ENCODE data around the gene PALM3.
A peak's percentile ranks its signal among the peaks of the same experiment; 100 is the strongest.
"Not testable (repeated sequence)": the region's sequence is repeated elsewhere in the genome, so short reads cannot be mapped to it uniquely, and the experiment has no call there.

Gene PALM3

DNA sequence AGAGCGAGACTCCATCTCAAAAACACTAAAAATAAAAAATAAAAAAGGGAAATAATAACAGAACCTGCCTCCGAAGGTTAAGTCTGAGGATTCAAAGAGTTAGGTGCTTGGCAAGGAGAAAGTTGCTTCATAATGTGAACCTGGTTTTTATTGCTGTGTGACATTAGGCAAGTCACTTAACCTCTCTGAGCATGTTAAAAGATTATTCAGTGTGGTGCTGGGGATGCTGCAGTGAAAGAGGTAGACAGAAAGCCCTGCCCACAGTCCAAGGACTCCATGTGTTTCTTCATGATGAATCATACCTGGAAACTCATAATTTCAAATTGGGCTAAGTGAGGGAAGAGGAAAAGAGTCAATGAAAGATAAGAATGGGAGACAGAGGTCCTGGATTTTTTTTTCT is 27.9 kb downstream of the PALM3 start:
- Mint-ChIP-seq H3K4me1 (peaks cover 7% of the 10 kb centered on the region), H3K9me3 (no peaks in the 10 kb centered on the region), H3K27ac (no peak overlapping the region), H3K27me3 (ENCODE audit: low read depth, poor library complexity) (peaks cover 33% of the 10 kb centered on the region), H3K36me3 (ENCODE audit: low read depth) (no peaks in the 10 kb centered on the region), H3K4me3 (no peak overlapping the region)
- DNase-seq, result no peak
- TF ChIP-seq, protein P1, sequence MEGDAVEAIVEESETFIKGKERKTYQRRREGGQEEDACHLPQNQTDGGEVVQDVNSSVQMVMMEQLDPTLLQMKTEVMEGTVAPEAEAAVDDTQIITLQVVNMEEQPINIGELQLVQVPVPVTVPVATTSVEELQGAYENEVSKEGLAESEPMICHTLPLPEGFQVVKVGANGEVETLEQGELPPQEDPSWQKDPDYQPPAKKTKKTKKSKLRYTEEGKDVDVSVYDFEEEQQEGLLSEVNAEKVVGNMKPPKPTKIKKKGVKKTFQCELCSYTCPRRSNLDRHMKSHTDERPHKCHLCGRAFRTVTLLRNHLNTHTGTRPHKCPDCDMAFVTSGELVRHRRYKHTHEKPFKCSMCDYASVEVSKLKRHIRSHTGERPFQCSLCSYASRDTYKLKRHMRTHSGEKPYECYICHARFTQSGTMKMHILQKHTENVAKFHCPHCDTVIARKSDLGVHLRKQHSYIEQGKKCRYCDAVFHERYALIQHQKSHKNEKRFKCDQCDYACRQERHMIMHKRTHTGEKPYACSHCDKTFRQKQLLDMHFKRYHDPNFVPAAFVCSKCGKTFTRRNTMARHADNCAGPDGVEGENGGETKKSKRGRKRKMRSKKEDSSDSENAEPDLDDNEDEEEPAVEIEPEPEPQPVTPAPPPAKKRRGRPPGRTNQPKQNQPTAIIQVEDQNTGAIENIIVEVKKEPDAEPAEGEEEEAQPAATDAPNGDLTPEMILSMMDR (IDR thresholded peaks at IDR 0.05), result no peak

DNA sequence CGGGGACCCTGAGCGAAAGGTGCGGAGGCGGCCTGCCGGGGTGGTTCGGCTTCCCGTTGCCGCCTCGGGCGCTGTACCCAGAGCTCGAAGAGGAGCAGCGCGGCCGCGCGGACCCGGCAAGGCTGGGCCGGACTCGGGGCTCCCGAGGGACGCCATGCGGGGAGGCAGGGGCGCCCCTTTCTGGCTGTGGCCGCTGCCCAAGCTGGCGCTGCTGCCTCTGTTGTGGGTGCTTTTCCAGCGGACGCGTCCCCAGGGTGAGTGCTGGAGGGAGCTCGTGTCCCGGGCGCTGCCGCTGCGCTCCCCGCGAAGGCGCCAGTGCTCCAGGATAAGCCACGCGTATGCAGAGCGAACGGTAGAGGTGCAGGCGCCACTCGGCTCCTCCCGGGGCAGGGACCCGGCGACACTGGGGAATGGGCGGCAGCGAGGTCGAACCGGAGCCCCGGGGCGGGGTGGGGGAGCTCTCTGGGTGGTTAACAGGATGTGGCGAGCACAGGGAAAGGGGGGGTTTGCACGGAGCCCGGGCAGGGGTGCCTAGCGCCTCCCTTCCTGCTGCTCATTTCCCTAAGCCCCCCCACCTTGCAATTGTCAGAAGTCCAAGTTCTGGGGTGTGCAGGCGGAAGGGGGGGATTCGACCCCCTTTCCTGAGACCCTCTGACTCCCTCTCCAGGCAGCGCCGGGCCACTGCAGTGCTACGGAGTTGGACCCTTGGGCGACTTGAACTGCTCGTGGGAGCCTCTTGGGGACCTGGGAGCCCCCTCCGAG is 30.0 kb downstream of the PALM3 start, which contains the start of gene IL27RA:
TSS of gene IL27RA (plus strand) at position 44 of the 762 bp plus-strand sequence. CDS start at position 155, 111 bp downstream.
- no peak within 1 kb of the TSS for H3K27ac Mint-ChIP-seq

DNA sequence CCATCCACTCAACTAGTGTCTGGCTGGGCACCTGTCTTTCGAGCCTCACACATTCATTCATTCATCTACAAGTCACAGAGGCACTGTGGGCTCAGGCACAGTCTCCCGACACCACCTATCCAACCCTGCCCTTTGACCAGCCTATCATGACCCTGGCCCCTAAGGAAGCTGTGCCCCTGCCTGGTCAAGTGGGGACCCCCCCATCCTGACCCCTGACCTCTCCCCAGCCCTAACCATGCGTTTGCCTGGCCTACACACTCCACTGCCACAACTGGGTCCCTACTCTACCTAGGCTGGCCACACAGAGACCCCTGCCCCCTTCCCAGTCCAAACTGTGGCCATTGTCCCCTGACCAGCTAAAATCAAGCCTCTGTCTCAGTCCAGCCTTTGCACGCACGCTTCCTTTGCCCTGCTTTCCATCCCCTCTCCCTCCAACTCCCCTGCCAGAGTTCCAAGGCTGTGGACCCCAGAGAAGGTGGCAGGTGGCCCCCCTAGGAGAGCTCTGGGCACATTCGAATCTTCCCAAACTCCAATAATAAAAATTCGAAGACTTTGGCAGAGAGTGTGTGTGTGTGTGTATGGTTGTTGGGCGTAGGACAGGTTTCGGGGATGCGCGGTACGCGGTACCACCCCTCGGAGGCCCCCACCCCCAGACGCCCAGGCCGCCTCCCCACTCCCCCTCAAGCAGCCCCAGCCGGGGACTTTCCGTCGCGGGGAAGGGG is 30.7 kb downstream of the PALM3 start:
- DNase-seq, result no peak
- TF ChIP-seq, protein P1 (IDR thresholded peaks at IDR 0.05), result no peak
- Mint-ChIP-seq H3K4me1 (peaks cover 10% of the 10 kb centered on the region), H3K4me3 (peak overlapping the region; percentile 82), H3K27ac (no peak overlapping the region), H3K36me3 (ENCODE audit: low read depth) (no peaks in the 10 kb centered on the region), H3K27me3 (ENCODE audit: low read depth, poor library complexity) (peaks cover 34% of the 10 kb centered on the region), H3K9me3 (no peaks in the 10 kb centered on the region)

More for the DNA sequence above, 30.0 kb downstream of the PALM3 start, which contains the start of gene IL27RA:
- TF ChIP-seq, protein P1 (IDR thresholded peaks at IDR 0.05), result peak; percentile 54
- peaks cover 10% of the 10 kb centered on the region for H3K4me1 Mint-ChIP-seq
- H3K4me3 Mint-ChIP-seq, result peak within 1 kb of the TSS; percentile 82
- H3K9me3 Mint-ChIP-seq, result no peaks in the 10 kb centered on the region
- peak; percentile 69 for DNase-seq
- no peaks in the 10 kb centered on the region for H3K36me3 Mint-ChIP-seq (ENCODE audit: low read depth)
- H3K27me3 Mint-ChIP-seq (ENCODE audit: low read depth, poor library complexity), result peaks cover 34% of the 10 kb centered on the region

DNA sequence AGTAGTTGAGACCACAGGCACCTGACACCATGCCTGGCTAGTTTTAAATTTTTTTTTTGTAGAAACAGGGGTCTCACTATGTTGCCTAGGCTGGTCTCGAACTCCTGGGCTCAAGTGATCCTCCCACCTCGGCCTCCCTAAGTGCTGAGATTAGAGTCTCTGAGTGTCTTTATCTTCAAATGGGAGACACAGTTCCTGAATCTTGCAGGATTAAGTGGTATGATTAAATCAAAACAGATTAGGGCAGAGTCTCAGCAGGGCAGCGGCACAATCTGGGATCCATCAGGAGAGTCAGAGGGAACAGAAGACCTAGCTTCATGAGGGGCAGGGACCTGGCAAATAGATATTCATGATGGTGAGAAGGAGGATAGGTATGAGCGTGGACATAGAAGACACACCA is 33.0 kb downstream of the PALM3 start:
- TF ChIP-seq, protein P1 (IDR thresholded peaks at IDR 0.05), result no peak
- H3K36me3 Mint-ChIP-seq (ENCODE audit: low read depth), result no peaks in the 10 kb centered on the region
- H3K27me3 Mint-ChIP-seq (ENCODE audit: low read depth, poor library complexity), result peaks cover 34% of the 10 kb centered on the region
- DNase-seq, result no peak
- H3K27ac Mint-ChIP-seq, result no peak overlapping the region
- peaks cover 11% of the 10 kb centered on the region for H3K4me1 Mint-ChIP-seq
- H3K4me3 Mint-ChIP-seq, result no peak overlapping the region
- no peaks in the 10 kb centered on the region for H3K9me3 Mint-ChIP-seq

DNA sequence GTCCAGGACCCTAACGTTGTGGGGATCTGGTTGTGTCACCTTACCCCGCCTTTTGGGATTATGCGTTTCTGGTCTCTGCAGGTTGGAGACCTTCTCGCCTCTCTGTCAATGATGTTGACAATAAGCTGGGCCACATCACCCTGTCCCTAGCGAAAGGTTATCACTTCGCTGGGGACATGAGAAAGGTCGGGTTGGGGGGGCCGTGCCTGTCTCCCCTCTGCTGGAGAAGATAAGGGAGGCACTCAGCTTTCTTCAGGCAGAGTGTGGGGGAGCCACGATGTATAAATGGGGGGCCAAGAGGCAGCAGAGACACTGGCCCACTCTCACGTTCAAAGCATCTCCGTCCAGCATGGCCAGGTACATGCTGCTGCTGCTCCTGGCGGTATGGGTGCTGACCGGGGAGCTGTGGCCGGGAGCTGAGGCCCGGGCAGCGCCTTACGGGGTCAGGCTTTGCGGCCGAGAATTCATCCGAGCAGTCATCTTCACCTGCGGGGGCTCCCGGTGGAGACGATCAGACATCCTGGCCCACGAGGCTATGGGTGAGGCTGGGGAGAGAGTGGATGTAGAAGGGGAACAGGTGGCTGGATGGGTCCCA is 33.9 kb downstream of the PALM3 start, which contains the start of gene RLN3:
TSS of gene RLN3 (plus strand) at position 293 of the 595 bp plus-strand sequence. CDS start at position 350, 57 bp downstream.
- Mint-ChIP-seq H3K4me1 (peaks cover 18% of the 10 kb centered on the region), H3K9me3 (no peaks in the 10 kb centered on the region), H3K27ac (no peak within 1 kb of the TSS), H3K36me3 (ENCODE audit: low read depth) (no peaks in the 10 kb centered on the region), H3K27me3 (ENCODE audit: low read depth, poor library complexity) (peaks cover 33% of the 10 kb centered on the region), H3K4me3 (no peak within 1 kb of the TSS)
- DNase-seq, result no peak
- TF ChIP-seq, protein P1 (IDR thresholded peaks at IDR 0.05), result no peak

DNA sequence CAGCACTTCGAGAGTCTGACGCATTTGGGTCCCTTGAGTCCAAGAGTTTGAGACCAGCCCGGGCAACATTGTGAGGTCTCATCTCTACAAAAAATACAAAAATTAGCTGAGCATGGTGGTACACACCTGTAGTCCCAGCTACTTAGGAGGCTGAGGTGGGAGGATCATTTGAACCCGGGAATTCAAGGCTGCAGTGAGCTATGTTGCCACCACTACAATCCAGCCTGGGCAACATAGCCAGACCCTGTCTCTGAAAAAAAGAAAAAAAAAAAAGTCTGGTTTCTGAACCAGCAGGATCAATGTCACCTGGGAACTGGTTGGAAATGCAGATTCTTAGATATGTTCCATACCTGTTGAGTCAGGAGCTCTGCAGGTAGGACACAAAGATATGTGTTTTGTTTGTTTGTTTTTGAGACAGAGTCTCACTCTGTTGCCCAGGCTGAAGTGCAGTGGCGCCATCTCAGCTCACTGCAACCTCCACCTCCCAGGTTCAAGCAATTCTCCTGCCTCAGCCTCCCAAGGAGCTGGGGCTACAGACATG is 35.2 kb downstream of the PALM3 start:
- H3K9me3 Mint-ChIP-seq; DNase-seq; H3K36me3 Mint-ChIP-seq (ENCODE audit: low read depth); H3K4me3 Mint-ChIP-seq; H3K27ac Mint-ChIP-seq: not testable (repeated sequence)
- H3K27me3 Mint-ChIP-seq (ENCODE audit: low read depth, poor library complexity), result peaks cover 33% of the 10 kb centered on the region
- H3K4me1 Mint-ChIP-seq, result peaks cover 24% of the 10 kb centered on the region

All from nephron progenitor cell (in vitro differentiated cells).